ENCODE measurements around the gene FOXP4. TPM values are rescaled to one million over a fixed set of nuclear protein-coding genes. Genes with fewer than 3 reads are reported as not detected.

FOXP4 gene
- total and polyA plus RNA-seq, 2 donors (not counting 1 experiment from before 2014, with no cell fraction given) = 0.81 to 1.8 TPM

GRCh38 chr6:41621367-41621766, 75.2 kb downstream of the FOXP4 start:
- Histone ChIP-seq H3K27me3 (ENCODE audit: control insufficient read depth, insufficient read depth, low read length) (no peaks in the 10 kb centered on the region), H3K4me3 (replicated peaks in 1 of 4; ENCODE audit: control extremely low read depth in 1 of 4, insufficient read depth in 1 of 4, low read depth in 3 of 4, low read length in 4 of 4) (no peak overlapping the region), H4K20me1 (ENCODE audit: control insufficient read depth, extremely low read depth, insufficient read depth, low read length) (no peaks in the 10 kb centered on the region), H3K4me1 (ENCODE audit: control insufficient read depth, extremely low read depth, insufficient read depth, low read length) (no peaks in the 10 kb centered on the region), H3K9ac (ENCODE audit: insufficient read depth, low read length) (no peak overlapping the region), H3K36me3 (ENCODE audit: control insufficient read depth, insufficient read depth, low read length) (no peaks in the 10 kb centered on the region), H2AFZ (ENCODE audit: low read length) (no peak overlapping the region), H3K4me2 (ENCODE audit: extremely low read depth, insufficient read depth, low read length) (no peak overlapping the region), H3K79me2 (ENCODE audit: control insufficient read depth, insufficient read depth, low read length) (no peaks in the 10 kb centered on the region), H3K9me3 (ENCODE audit: control insufficient read depth, insufficient read depth, low read depth, low read length) (no peaks in the 10 kb centered on the region), H3K27ac (ENCODE audit: insufficient read depth, low read length) (no peak overlapping the region)
- DNase-seq (ENCODE audit: low read depth in 2 of 2) = no peak
- no peak for TF ChIP-seq EZH2 (IDR thresholded peaks at IDR 0.05; ENCODE audit: low read length, missing control alignments)
- no peak for TF ChIP-seq CTCF (conservative IDR thresholded peaks at IDR 0.05 in 1 of 2, IDR thresholded peaks at IDR 0.05 in 1 of 2; ENCODE audit: low read depth in 1 of 2, low read length in 2 of 2)

GRCh38 chr6:41621802-41622201, 75.6 kb downstream of the FOXP4 start:
- no peaks in the 10 kb centered on the region for H4K20me1 ChIP-seq (ENCODE audit: control insufficient read depth, extremely low read depth, insufficient read depth, low read length)
- TF ChIP-seq CTCF (conservative IDR thresholded peaks at IDR 0.05 in 1 of 2, IDR thresholded peaks at IDR 0.05 in 1 of 2; ENCODE audit: low read depth in 1 of 2, low read length in 2 of 2) (no peak), EZH2 (IDR thresholded peaks at IDR 0.05; ENCODE audit: low read length, missing control alignments) (no peak)
- no peak for DNase-seq (ENCODE audit: low read depth in 2 of 2)
- H3K4me1 ChIP-seq (ENCODE audit: control insufficient read depth, extremely low read depth, insufficient read depth, low read length) = no peaks in the 10 kb centered on the region
- H3K9me3 ChIP-seq (ENCODE audit: control insufficient read depth, insufficient read depth, low read depth, low read length) = no peaks in the 10 kb centered on the region
- H3K79me2 ChIP-seq (ENCODE audit: control insufficient read depth, insufficient read depth, low read length) = no peaks in the 10 kb centered on the region
- no peak overlapping the region for H2AFZ ChIP-seq (ENCODE audit: low read length)
- H3K36me3 ChIP-seq (ENCODE audit: control insufficient read depth, insufficient read depth, low read length) = no peaks in the 10 kb centered on the region
- H3K27ac ChIP-seq (ENCODE audit: insufficient read depth, low read length) = no peak overlapping the region
- H3K9ac ChIP-seq (ENCODE audit: insufficient read depth, low read length) = no peak overlapping the region
- H3K4me2 ChIP-seq (ENCODE audit: extremely low read depth, insufficient read depth, low read length) = no peak overlapping the region
- H3K4me3 ChIP-seq (replicated peaks in 1 of 4; ENCODE audit: control extremely low read depth in 1 of 4, insufficient read depth in 1 of 4, low read depth in 3 of 4, low read length in 4 of 4) = no peak overlapping the region
- no peaks in the 10 kb centered on the region for H3K27me3 ChIP-seq (ENCODE audit: control insufficient read depth, insufficient read depth, low read length)

DNA sequence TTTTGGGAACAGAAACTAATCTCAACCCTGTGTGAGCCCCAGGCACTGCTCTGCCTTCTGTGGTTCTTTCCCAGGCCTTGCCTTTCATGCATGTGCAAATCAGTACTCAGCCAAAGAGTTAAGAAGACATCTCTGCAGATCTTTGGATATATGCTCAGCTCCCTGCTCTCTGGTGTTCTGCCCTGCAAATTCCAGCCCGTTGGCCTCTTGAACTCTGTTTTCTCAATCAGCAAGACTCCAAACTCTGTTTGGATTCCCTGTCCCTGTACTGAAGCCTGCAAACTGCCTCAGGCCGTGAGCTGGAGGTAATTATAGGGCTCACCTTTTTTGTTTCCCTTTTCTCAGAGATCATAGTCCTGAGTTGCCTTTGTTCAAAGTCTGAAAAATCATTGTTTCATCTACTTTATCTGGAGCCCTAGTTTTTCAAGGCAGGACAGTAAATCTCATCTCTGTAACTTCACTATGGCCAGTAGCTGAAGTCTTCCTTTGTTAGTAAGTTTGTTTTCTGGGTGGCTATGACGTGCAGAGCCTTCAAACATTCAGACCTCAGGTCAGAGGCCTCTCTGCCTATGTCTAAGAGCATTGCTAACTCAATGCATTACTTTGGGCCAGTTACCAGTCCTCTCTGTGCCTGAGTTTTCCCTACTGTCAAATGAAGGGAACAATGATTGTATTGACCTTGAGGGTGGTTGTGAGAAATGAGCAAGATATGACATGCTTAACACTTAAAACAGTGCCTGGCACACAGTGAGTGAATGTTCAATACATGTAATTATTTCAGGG, 76.2 kb downstream of the FOXP4 start:
- Histone ChIP-seq H3K4me2 (ENCODE audit: extremely low read depth, insufficient read depth, low read length) (no peak overlapping the region), H3K79me2 (ENCODE audit: control insufficient read depth, insufficient read depth, low read length) (no peaks in the 10 kb centered on the region), H3K27ac (ENCODE audit: insufficient read depth, low read length) (no peak overlapping the region), H3K4me1 (ENCODE audit: control insufficient read depth, extremely low read depth, insufficient read depth, low read length) (no peaks in the 10 kb centered on the region), H3K36me3 (ENCODE audit: control insufficient read depth, insufficient read depth, low read length) (no peaks in the 10 kb centered on the region), H3K9ac (ENCODE audit: insufficient read depth, low read length) (no peak overlapping the region), H3K4me3 (replicated peaks in 1 of 4; ENCODE audit: control extremely low read depth in 1 of 4, insufficient read depth in 1 of 4, low read depth in 3 of 4, low read length in 4 of 4) (no peak overlapping the region), H4K20me1 (ENCODE audit: control insufficient read depth, extremely low read depth, insufficient read depth, low read length) (no peaks in the 10 kb centered on the region), H2AFZ (ENCODE audit: low read length) (no peak overlapping the region), H3K27me3 (ENCODE audit: control insufficient read depth, insufficient read depth, low read length) (no peaks in the 10 kb centered on the region), H3K9me3 (ENCODE audit: control insufficient read depth, insufficient read depth, low read depth, low read length) (no peaks in the 10 kb centered on the region)
- TF ChIP-seq EZH2 (IDR thresholded peaks at IDR 0.05; ENCODE audit: low read length, missing control alignments) (no peak), CTCF (conservative IDR thresholded peaks at IDR 0.05 in 1 of 2, IDR thresholded peaks at IDR 0.05 in 1 of 2; ENCODE audit: low read depth in 1 of 2, low read length in 2 of 2) (no peak)
- no peak for DNase-seq (ENCODE audit: low read depth in 2 of 2)

All from fibroblast of lung (primary cell).